Karpas-422 (cell line): ENCODE results near the gene HEPHL1. TPM values are rescaled to one million over a fixed set of nuclear protein-coding genes. Genes with fewer than 3 reads are reported as not detected.

ENCODE experiments used
- DNase-seq: peaks from one replicate; pipeline ENCODE4 v3.0.0-alpha.2; 2015
- H2AFZ ChIP-seq: fragments of 200-600 bp; sonication (generic); 2 replicates; pipeline ENCODE4 v1.6.1; 2014; ENCODE audit warnings: antibody characterized with exemption, low read length, mixed read lengths
- H3K27ac ChIP-seq: fragments of 200-600 bp; sonication (generic); 2 replicates; pipeline ENCODE4 v1.5.1; 2014; ENCODE audit warnings: mild to moderate bottlenecking, low read length, moderate library complexity
- H3K27me3 ChIP-seq: fragments of 200-600 bp; sonication (generic); 2 replicates; pipeline ENCODE4 v1.6.1; 2014; ENCODE audit warnings: low read length, mixed read lengths
- H3K36me3 ChIP-seq: fragments of 200-600 bp; sonication (generic); 2 replicates; pipeline ENCODE4 v1.6.1; 2014; ENCODE audit warnings: low read length, mixed read lengths; ENCODE audit not compliant: insufficient read depth
- H3K4me1 ChIP-seq: fragments of 200-600 bp; sonication (generic); 2 replicates; pipeline ENCODE4 v1.6.1; 2014; ENCODE audit warnings: mild to moderate bottlenecking, low read length, mixed read lengths
- H3K4me2 ChIP-seq: fragments of 200-600 bp; sonication (generic); 2 replicates; pipeline ENCODE4 v1.6.1; 2014; ENCODE audit warnings: low read length, low read depth, mild to moderate bottlenecking; ENCODE audit not compliant: poor library complexity, severe bottlenecking
- H3K4me3 ChIP-seq: fragments of 200-600 bp; sonication (generic); 2 replicates; pipeline ENCODE4 v1.5.1; 2014; ENCODE audit warnings: mild to moderate bottlenecking, antibody characterized with exemption, low read length, mixed read lengths
- H3K79me2 ChIP-seq: fragments of 200-600 bp; sonication (generic); 2 replicates; pipeline ENCODE4 v1.6.1; 2014; ENCODE audit warnings: mild to moderate bottlenecking, low read length, mixed read lengths
- H3K9ac ChIP-seq: fragments of 200-600 bp; sonication (generic); 2 replicates; pipeline ENCODE4 v1.6.0; 2014; ENCODE audit warnings: low read length
- H3K9me2 ChIP-seq: fragments of 200-600 bp; sonication (generic), shearing (Covaris generic); replicated peaks from 2 replicates; pipeline ENCODE4 v1.6.0; 2014; ENCODE audit warnings: mild to moderate bottlenecking, low read length, moderate library complexity; ENCODE audit not compliant: insufficient read depth
- H3K9me3 ChIP-seq: fragments of 300-700, 200-600 bp; sonication (generic); 2 replicates; pipeline ENCODE4 v1.6.1; 2014; ENCODE audit warnings: low read length, mixed read lengths
- H4K20me1 ChIP-seq: fragments of 200-600 bp; sonication (generic); 2 replicates; pipeline ENCODE4 v1.6.1; 2014; ENCODE audit warnings: mild to moderate bottlenecking, antibody characterized with exemption, low read length, low read depth; ENCODE audit not compliant: insufficient read depth
- total RNA-seq: library from RNA; depleted of rRNA; stranded (reverse); fragments of >200 nt; shearing (Covaris generic); gene quantifications from 2 replicates; pipeline ENCODE4 v1.2.3, GENCODE V29; 2014; ENCODE audit warnings: low replicate concordance

HEPHL1 gene
- total RNA-seq, 1 experiment from 2014 or later = not detected

GRCh38 chr11:94036096-94036495 lies 14.9 kb downstream of the HEPHL1 start:
- Histone ChIP-seq H3K9ac (no peak overlapping the region), H3K79me2 (no peaks in the 10 kb centered on the region), H4K20me1 (no peaks in the 10 kb centered on the region), H3K4me1 (no peaks in the 10 kb centered on the region), H3K27ac (no peak overlapping the region), H3K9me3 (no peaks in the 10 kb centered on the region), H3K27me3 (no peaks in the 10 kb centered on the region), H3K4me3 (no peak overlapping the region), H3K36me3 (no peaks in the 10 kb centered on the region), H2AFZ (no peak overlapping the region), H3K9me2 (no peaks in the 10 kb centered on the region), H3K4me2 (no peak overlapping the region)
- DNase-seq = no peak

- H3K4me3 ChIP-seq = no peak overlapping the region
- no peaks in the 10 kb centered on the region for H3K36me3 ChIP-seq
- no peak overlapping the region for H3K4me2 ChIP-seq
- H2AFZ ChIP-seq = no peak overlapping the region
- no peaks in the 10 kb centered on the region for H4K20me1 ChIP-seq
- DNase-seq = no peak
- H3K27ac ChIP-seq = no peak overlapping the region
- no peaks in the 10 kb centered on the region for H3K9me3 ChIP-seq
- no peaks in the 10 kb centered on the region for H3K4me1 ChIP-seq
- no peak overlapping the region for H3K9ac ChIP-seq
- no peaks in the 10 kb centered on the region; the same call in 1 of the 2 replicates for H3K27me3 ChIP-seq
- H3K9me2 ChIP-seq = no peaks in the 10 kb centered on the region
- no peaks in the 10 kb centered on the region for H3K79me2 ChIP-seq
These were observed 22.1 kb downstream of the HEPHL1 start for GRCh38 chr11:94043241-94043640.

- H3K9ac ChIP-seq = no peak overlapping the region
- no peaks in the 10 kb centered on the region; the same call in 1 of the 2 replicates for H3K27me3 ChIP-seq
- no peak overlapping the region for H3K4me3 ChIP-seq
- H3K9me3 ChIP-seq = no peaks in the 10 kb centered on the region
- no peak for DNase-seq
- H3K9me2 ChIP-seq = no peaks in the 10 kb centered on the region
- no peaks in the 10 kb centered on the region for H3K36me3 ChIP-seq
- H3K4me1 ChIP-seq = no peaks in the 10 kb centered on the region
- H3K27ac ChIP-seq = no peak overlapping the region
- H3K4me2 ChIP-seq = no peak overlapping the region
- no peaks in the 10 kb centered on the region for H3K79me2 ChIP-seq
- H2AFZ ChIP-seq = no peak overlapping the region
- H4K20me1 ChIP-seq = no peaks in the 10 kb centered on the region
These were observed 25.6 kb downstream of the HEPHL1 start for GRCh38 chr11:94046796-94047195.

GRCh38 chr11:94048032-94048709 lies 27.0 kb downstream of the HEPHL1 start:
- no peak overlapping the region for H3K4me3 ChIP-seq
- H2AFZ ChIP-seq = no peak overlapping the region
- H3K27ac ChIP-seq = no peak overlapping the region
- H3K27me3 ChIP-seq = no peaks in the 10 kb centered on the region; the same call in 1 of the 2 replicates
- no peaks in the 10 kb centered on the region for H3K4me1 ChIP-seq
- no peaks in the 10 kb centered on the region for H3K9me2 ChIP-seq
- no peaks in the 10 kb centered on the region for H4K20me1 ChIP-seq
- no peaks in the 10 kb centered on the region for H3K9me3 ChIP-seq
- no peak overlapping the region for H3K9ac ChIP-seq
- H3K4me2 ChIP-seq = no peak overlapping the region
- no peaks in the 10 kb centered on the region for H3K36me3 ChIP-seq
- DNase-seq = no peak
- no peaks in the 10 kb centered on the region for H3K79me2 ChIP-seq

GRCh38 chr11:94049351-94049750 lies 28.2 kb downstream of the HEPHL1 start:
- Histone ChIP-seq H3K27me3 (no peaks in the 10 kb centered on the region), H3K4me1 (no peaks in the 10 kb centered on the region), H4K20me1 (no peaks in the 10 kb centered on the region), H2AFZ (no peak overlapping the region), H3K9me2 (no peaks in the 10 kb centered on the region), H3K4me2 (no peak overlapping the region), H3K36me3 (no peaks in the 10 kb centered on the region), H3K9ac (no peak overlapping the region), H3K9me3 (no peaks in the 10 kb centered on the region), H3K4me3 (no peak overlapping the region), H3K27ac (no peak overlapping the region), H3K79me2 (no peaks in the 10 kb centered on the region)
- DNase-seq = no peak

GRCh38 chr11:94058630-94059029 lies 37.5 kb downstream of the HEPHL1 start:
- no peak for DNase-seq
- Histone ChIP-seq H3K4me3 (no peak overlapping the region), H3K9me2 (no peaks in the 10 kb centered on the region), H3K4me2 (no peak overlapping the region), H3K9ac (no peak overlapping the region), H3K27me3 (no peaks in the 10 kb centered on the region), H3K79me2 (no peaks in the 10 kb centered on the region), H3K36me3 (no peaks in the 10 kb centered on the region), H3K4me1 (no peaks in the 10 kb centered on the region), H3K27ac (no peak overlapping the region), H2AFZ (no peak overlapping the region), H3K9me3 (no peaks in the 10 kb centered on the region), H4K20me1 (no peaks in the 10 kb centered on the region)

- H4K20me1 ChIP-seq = no peaks in the 10 kb centered on the region
- H3K27ac ChIP-seq = no peak overlapping the region
- no peaks in the 10 kb centered on the region for H3K79me2 ChIP-seq
- no peak overlapping the region for H3K4me2 ChIP-seq
- H3K9ac ChIP-seq = no peak overlapping the region
- H3K4me1 ChIP-seq = no peaks in the 10 kb centered on the region
- no peaks in the 10 kb centered on the region for H3K27me3 ChIP-seq
- H3K9me3 ChIP-seq = no peaks in the 10 kb centered on the region
- DNase-seq = no peak
- no peak overlapping the region for H3K4me3 ChIP-seq
- H2AFZ ChIP-seq = no peak overlapping the region
- no peaks in the 10 kb centered on the region for H3K36me3 ChIP-seq
- H3K9me2 ChIP-seq = no peaks in the 10 kb centered on the region
These were observed 37.9 kb downstream of the HEPHL1 start for GRCh38 chr11:94059065-94059464.

- Histone ChIP-seq H3K9me2 (no peaks in the 10 kb centered on the region), H3K79me2 (no peaks in the 10 kb centered on the region), H3K4me2 (no peak overlapping the region), H2AFZ (no peak overlapping the region), H3K27ac (no peak overlapping the region), H3K36me3 (no peaks in the 10 kb centered on the region), H3K27me3 (no peaks in the 10 kb centered on the region), H4K20me1 (no peaks in the 10 kb centered on the region), H3K4me1 (no peaks in the 10 kb centered on the region), H3K9ac (no peak overlapping the region), H3K4me3 (no peak overlapping the region), H3K9me3 (no peaks in the 10 kb centered on the region)
- no peak for DNase-seq
These were observed 39.2 kb downstream of the HEPHL1 start for GRCh38 chr11:94060401-94060800.
